ENCODE results near the gene TMEM130.

TMEM130 gene

DNA sequence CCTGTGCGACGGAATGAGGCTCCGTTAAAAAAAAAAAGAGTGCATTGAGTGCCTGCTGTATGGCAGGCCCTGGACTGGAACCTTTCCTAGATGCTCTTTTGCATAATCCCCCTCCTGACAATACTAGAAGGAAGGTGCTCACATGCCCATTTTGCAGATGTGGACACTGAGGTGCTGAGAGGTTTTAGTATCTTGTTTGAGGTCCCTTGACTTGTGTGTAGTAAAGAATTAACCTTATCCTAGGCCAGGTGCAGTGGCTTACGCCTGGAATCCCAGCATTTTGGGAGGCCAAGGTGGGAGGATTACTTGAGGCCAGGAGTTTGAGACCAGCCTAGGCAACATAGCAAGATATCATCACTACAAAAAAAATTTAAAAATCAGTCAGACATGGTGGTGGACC is 46.6 kb downstream of the TMEM130 start:
- TF ChIP-seq, protein P1, sequence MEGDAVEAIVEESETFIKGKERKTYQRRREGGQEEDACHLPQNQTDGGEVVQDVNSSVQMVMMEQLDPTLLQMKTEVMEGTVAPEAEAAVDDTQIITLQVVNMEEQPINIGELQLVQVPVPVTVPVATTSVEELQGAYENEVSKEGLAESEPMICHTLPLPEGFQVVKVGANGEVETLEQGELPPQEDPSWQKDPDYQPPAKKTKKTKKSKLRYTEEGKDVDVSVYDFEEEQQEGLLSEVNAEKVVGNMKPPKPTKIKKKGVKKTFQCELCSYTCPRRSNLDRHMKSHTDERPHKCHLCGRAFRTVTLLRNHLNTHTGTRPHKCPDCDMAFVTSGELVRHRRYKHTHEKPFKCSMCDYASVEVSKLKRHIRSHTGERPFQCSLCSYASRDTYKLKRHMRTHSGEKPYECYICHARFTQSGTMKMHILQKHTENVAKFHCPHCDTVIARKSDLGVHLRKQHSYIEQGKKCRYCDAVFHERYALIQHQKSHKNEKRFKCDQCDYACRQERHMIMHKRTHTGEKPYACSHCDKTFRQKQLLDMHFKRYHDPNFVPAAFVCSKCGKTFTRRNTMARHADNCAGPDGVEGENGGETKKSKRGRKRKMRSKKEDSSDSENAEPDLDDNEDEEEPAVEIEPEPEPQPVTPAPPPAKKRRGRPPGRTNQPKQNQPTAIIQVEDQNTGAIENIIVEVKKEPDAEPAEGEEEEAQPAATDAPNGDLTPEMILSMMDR (IDR thresholded peaks at IDR 0.05; ENCODE audit: unreplicated experiment in 3 of 3): no peak
- Mint-ChIP-seq H3K27ac (no peak overlapping the region), H3K9me3 (peaks cover 3% of the 10 kb centered on the region), H3K36me3 (ENCODE audit: low read depth) (no peaks in the 10 kb centered on the region), H3K4me1 (no peaks in the 10 kb centered on the region), H3K4me3 (no peak overlapping the region), H3K27me3 (ENCODE audit: low read depth) (peaks cover 4% of the 10 kb centered on the region)

GRCh38 chr7:98821348-98821747 is 48.5 kb downstream of the TMEM130 start:
- Mint-ChIP-seq H3K27ac (no peak overlapping the region), H3K4me1 (no peaks in the 10 kb centered on the region), H3K36me3 (ENCODE audit: low read depth) (no peaks in the 10 kb centered on the region), H3K9me3 (peaks cover 7% of the 10 kb centered on the region), H3K27me3 (ENCODE audit: low read depth) (peaks cover 4% of the 10 kb centered on the region), H3K4me3 (no peak overlapping the region)
- TF ChIP-seq, protein P1 (IDR thresholded peaks at IDR 0.05; ENCODE audit: unreplicated experiment in 3 of 3): no peak

- Mint-ChIP-seq H3K27ac (no peak overlapping the region), H3K4me3 (no peak overlapping the region), H3K27me3 (ENCODE audit: low read depth) (peaks cover 21% of the 10 kb centered on the region), H3K36me3 (ENCODE audit: low read depth) (no peaks in the 10 kb centered on the region), H3K9me3 (peaks cover 4% of the 10 kb centered on the region), H3K4me1 (no peaks in the 10 kb centered on the region)
- TF ChIP-seq, protein P1 (IDR thresholded peaks at IDR 0.05; ENCODE audit: unreplicated experiment in 3 of 3): no peak
Measured at GRCh38 chr7:98816967-98817710, 52.7 kb downstream of the TMEM130 start.

DNA sequence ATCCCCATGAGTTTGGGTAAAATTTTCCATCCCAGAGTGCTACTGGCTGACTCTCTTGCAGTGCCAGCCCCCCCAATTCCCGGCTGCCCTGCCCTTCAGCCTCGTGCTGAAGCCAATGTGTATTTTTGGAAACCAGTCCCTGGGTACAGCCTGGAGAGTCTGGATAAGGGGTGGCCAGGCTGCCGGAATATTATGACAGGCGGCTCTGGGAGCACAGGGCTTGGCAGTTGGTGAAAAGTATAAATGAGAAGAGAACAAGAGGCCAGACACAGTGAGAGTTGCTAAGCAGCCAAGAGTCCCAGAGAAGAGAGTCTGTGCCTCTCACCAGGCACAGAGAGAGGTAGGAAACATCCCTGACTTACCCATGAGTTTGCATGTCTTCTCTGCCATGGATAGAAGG is 53.6 kb downstream of the TMEM130 start:
- Mint-ChIP-seq H3K4me3 (no peak overlapping the region), H3K36me3 (ENCODE audit: low read depth) (peaks cover 2% of the 10 kb centered on the region), H3K27ac (no peak overlapping the region), H3K4me1 (no peaks in the 10 kb centered on the region), H3K9me3 (peaks cover 5% of the 10 kb centered on the region), H3K27me3 (ENCODE audit: low read depth) (peaks cover 17% of the 10 kb centered on the region)
- TF ChIP-seq, protein P1 (IDR thresholded peaks at IDR 0.05; ENCODE audit: unreplicated experiment in 3 of 3): no peak

GRCh38 chr7:98815313-98815712 is 54.5 kb downstream of the TMEM130 start:
- no peak overlapping the region for H3K27ac Mint-ChIP-seq
- no peak overlapping the region for H3K4me3 Mint-ChIP-seq
- H3K27me3 Mint-ChIP-seq (ENCODE audit: low read depth): peaks cover 21% of the 10 kb centered on the region
- TF ChIP-seq, protein P1 (IDR thresholded peaks at IDR 0.05; ENCODE audit: unreplicated experiment in 3 of 3): no peak
- peaks cover 3% of the 10 kb centered on the region for H3K4me1 Mint-ChIP-seq
- peaks cover 4% of the 10 kb centered on the region for H3K36me3 Mint-ChIP-seq (ENCODE audit: low read depth)
- H3K9me3 Mint-ChIP-seq: peaks cover 13% of the 10 kb centered on the region

GRCh38 chr7:98811299-98811698 is 58.5 kb downstream of the TMEM130 start:
- peaks cover 11% of the 10 kb centered on the region for H3K4me1 Mint-ChIP-seq

More at GRCh38 chr7:98811299-98811698, 58.5 kb downstream of the TMEM130 start:
- TF ChIP-seq, protein P1 (IDR thresholded peaks at IDR 0.05; ENCODE audit: unreplicated experiment in 3 of 3): no peak
- Mint-ChIP-seq H3K9me3 (peaks cover 18% of the 10 kb centered on the region), H3K36me3 (ENCODE audit: low read depth) (peaks cover 4% of the 10 kb centered on the region), H3K4me3 (no peak overlapping the region), H3K27me3 (ENCODE audit: low read depth) (peaks cover 22% of the 10 kb centered on the region), H3K27ac (no peak overlapping the region)
